PC-9 (cell line): ENCODE results near the gene COL23A1.

Experiments
- EZH2 ChIP-seq: fragments of 200-600 bp; sonication (generic); IDR thresholded peaks from 2 replicates; pipeline ENCODE4 v1.8.0; 2017; ENCODE audit warnings: antibody characterized with exemption, low read depth
- TF ChIP-seq, protein P1 (sequence below): fragments of 200-600 bp; sonication (generic); conservative IDR thresholded peaks from 2 replicates; pipeline ENCODE4 v1.6.1; 2017; ENCODE audit warnings: mixed run types, antibody characterized with exemption, mild to moderate bottlenecking, moderate library complexity

DNA sequence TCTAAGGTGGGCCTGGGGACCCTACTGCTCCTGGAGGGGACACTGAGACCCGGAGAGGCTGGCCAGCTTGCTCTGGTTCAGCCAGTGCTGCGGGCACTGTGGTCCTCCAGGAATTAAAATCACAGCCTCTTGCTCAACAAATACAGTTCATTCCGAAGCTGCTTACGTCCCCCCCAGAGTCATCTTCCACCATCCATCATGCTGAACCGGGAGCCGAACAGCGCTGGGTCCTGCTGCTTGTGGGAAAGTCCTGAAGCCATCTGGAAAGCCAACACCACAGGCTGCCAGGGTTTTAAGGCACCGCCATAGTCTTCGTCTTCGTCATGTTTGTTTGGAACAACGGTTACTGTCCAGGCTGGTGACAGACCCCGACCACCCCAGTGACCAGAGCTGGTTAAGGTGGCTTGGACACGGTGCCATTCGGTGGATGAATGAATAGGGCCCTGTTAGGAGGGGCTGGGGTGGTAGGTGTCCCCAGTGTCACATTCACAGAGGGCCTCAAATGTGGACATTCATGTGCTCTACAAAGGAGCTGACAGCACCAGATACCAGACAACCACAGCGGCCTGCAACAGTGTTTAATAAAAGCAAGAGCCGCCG, 276.0 kb downstream of the COL23A1 start:
- no peak for TF ChIP-seq EZH2
- TF ChIP-seq, protein P1, sequence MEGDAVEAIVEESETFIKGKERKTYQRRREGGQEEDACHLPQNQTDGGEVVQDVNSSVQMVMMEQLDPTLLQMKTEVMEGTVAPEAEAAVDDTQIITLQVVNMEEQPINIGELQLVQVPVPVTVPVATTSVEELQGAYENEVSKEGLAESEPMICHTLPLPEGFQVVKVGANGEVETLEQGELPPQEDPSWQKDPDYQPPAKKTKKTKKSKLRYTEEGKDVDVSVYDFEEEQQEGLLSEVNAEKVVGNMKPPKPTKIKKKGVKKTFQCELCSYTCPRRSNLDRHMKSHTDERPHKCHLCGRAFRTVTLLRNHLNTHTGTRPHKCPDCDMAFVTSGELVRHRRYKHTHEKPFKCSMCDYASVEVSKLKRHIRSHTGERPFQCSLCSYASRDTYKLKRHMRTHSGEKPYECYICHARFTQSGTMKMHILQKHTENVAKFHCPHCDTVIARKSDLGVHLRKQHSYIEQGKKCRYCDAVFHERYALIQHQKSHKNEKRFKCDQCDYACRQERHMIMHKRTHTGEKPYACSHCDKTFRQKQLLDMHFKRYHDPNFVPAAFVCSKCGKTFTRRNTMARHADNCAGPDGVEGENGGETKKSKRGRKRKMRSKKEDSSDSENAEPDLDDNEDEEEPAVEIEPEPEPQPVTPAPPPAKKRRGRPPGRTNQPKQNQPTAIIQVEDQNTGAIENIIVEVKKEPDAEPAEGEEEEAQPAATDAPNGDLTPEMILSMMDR = no peak
